GM19240 (cell line): ENCODE measurements around the gene UBA5.
A peak's percentile ranks its signal among the peaks of the same experiment; 100 is the strongest.
"Not testable (repeated sequence)": the region's sequence is repeated elsewhere in the genome, so short reads cannot be mapped to it uniquely, and the experiment has no call there.

Source experiments
- DNase-seq: peaks from one replicate; pipeline ENCODE4 v3.0.0; 2011; ENCODE audit warnings: low spot score; ENCODE audit not compliant: insufficient read length

Gene UBA5

DNA sequence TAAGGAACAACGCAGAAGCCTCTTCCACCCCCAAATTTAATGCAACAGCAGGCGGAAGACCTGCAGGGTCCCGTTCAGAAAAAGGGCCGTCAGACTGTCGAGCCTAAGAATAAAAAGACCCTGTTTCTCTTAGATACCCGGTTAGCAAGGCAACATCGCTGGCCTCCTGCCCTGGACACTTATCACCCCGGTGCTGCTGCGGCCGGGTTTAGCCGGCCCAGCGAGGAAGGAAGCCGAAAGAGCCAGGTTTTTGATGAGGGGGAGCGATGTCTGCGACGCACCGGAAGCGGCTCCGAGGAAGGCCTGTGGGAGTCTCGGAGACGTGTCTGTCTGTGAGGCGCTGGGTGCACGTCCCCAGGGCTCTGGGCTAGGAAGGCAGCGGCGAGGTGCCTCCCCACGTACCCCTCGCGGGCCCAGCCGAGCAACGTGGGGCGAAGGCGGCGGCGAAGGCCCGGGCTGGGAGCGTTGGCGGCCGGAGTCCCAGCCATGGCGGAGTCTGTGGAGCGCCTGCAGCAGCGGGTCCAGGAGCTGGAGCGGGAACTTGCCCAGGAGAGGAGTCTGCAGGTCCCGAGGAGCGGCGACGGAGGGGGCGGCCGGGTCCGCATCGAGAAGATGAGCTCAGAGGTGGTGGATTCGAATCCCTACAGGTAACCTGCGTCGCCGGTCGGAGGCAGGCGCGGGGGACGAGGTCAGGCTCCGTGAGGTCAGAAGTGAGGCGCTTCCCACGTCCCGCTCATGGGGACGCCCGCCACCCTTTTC, at the start of gene UBA5:
Gene UBA5, plus strand, starts transcription at position 278 of the 759 bp plus-strand sequence. Its CDS starts 209 bp downstream, at position 487.
- DNase-seq: peak; percentile 36

DNA sequence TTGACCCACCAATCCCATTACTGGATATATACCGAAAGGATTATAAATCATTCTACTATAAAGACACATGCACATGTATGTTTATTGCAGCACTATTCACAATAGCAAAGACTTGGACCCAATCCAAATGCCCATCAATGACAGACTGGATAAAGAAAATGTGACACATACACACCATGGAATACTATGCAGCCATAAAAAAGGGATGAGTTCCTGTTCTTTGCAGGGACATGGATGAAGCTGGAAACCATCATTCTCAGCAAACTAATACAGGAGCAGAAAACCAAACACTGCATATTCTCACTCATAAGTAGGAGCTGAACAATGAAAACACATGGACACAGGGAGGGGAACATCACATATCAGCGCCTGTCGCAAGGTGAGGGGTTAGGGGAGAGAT, 44.8 kb upstream of the UBA5 start:
- DNase-seq: not testable (repeated sequence)

DNA sequence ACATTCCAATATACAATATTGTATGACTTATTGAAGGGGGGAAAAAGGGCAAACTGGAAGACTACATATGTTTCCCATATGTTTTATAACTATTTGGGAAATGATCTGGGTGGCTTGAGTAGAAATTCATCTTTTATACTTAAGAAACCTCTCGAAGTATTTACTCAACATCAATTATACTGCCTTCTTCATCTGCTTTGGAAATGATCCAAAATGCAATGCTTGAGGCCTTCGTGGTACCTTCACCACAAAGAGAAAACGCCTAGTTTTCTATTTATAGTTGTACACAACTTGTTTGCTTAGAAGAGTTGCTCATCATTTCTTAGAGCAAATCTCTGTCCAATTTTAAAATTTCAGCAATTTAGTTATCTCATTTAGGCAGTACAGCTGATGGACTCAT, 44.2 kb upstream of the UBA5 start:
- DNase-seq: no peak

DNA sequence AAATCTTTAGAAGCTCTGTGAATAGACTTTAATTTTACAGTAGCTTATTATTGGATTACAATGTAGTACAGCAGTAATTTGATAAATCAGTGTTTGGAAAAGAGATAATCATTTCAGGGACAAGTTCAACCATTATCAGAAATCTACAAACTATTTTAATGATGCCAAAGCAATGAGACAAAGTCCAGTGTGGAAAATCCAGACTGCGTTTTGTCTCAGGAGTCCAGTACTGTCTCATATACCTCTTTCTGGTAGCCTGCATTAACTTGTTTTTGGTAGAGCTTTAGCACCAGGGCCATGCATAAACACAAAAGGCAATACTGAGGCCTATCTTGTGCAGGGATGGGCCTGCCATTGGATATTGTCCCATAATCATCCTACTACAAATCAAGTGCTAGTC, 43.3 kb upstream of the UBA5 start:
- DNase-seq: no peak

DNA sequence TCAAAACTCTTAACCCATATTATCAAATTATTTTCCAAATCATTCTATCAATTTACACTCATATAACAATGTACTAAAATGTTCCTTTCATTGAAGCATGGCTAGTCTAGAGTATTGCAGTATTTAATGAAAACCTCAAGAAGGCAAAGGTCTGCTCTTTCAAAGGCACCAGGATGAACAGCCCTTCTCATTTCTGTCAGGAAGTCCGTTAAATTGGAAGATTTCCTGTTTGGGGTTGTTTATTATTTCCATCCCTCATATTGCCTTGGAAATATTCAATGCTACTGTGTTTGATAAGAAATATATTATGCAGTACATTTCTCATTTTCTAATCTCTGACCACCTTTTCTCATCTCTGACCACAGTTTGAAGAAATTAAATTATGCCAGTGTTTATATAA, 38.0 kb upstream of the UBA5 start:
- DNase-seq: no peak

DNA sequence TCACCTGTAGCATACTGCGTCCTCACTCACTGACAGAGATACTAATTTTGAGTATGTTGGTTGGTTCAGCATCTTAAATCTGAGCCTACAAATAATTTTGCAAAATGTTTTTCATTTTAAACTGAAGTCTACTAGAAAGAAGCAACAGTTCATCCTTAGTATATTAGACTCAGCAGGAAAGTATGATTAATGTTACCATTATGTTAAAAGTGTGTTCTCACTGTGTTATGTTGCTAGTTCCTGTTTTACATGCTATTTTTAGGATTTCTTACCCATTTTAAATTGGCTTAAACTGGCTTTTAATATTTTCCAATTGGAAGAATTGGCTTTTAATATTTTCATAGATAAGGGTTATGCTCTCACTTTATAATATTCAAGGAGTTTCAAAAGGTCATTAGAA, 37.4 kb upstream of the UBA5 start:
- no peak for DNase-seq

DNA sequence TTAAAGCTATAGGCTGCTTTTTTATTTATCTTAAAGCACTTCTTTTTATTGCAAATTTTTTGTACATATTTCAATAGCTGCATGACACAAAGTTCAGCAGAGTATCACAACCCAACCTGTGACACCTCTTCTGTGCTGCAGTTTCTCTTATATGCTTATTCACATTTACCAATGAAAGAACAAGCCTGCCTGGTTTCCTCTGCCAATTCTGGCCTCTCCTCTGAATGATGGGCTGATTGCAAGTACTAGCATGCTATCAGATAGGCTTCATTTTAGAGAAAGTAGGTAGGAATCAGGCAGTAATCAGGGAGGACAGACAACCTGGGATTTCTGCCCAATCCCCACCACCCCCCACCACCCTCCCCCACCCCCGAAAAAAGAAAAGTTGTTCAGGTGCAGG, 36.5 kb upstream of the UBA5 start:
- no peak for DNase-seq

DNA sequence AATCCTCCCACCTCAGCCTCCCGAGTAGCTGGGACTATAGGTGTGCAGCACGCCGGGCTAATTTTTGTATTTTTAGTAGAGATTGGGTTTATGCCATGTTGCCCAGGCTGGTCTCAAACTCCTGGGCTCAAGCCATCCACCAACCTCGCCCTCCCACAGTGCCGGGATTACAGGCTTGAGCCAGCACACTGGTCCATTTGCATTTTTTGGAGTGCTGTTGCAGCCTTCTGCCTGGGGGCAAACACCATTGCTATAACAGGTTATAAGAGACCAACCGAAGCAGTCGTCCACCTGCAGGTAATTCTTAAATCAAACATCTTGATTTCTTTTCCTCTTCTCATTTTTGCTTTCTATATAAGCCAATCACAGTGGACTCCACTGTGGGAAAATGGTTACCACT, 35.3 kb upstream of the UBA5 start:
- DNase-seq: no peak

DNA sequence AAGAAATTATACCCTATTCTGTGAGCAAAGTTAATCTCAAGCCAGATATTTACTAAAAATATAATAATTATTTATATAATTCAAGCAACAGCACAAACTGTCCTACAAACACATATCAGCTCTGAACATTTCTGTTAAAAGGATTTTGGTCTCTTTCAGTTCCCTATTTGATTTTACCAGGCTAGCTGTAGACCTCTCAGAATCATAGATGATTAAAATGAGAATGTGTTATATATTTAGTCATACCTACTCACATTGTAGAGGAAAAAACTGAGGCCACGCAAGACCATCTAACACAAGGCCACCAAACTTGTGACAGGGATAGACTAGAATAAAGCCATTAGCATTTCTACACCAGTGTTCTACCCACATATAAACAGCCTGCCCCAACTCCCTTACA, 34.5 kb upstream of the UBA5 start:
- DNase-seq: no peak

DNA sequence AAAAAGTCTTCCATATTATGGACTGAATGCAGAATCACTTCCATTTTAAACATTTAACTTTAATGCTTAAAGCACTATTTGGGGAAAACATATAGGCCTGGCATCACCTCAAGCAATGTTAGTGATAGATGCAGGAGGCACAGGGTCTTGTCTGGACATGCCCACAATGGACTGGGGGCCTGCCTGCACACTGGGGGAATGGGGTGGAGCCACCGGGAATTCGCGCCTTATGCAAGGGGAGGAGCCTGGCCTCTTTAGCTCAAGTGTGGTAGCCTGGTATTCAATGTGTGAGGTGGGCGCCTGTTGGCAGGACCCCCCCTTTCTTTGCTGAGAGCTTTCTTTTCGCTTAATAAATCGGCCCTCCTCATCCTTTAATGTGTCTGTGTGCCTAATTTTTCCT, 33.2 kb upstream of the UBA5 start:
- DNase-seq: no peak

DNA sequence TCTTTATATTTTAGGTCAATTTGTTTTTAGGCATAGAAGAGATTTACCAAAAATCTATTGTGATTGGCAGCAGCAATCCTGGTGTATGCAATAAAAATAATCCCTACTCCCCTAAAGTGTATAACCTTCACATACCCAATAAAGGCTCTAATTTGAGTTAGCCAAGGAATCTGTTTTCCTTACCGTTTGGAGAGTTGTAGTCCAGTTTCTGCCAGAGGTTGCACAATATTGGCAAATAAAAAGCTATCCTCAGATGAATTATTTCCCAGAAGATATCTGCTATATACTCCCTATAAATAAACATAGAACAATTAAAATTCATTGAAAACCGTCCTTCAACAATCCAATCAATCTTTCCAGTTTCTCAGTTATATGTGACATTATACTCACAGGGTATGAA, 32.0 kb upstream of the UBA5 start:
- DNase-seq: no peak

DNA sequence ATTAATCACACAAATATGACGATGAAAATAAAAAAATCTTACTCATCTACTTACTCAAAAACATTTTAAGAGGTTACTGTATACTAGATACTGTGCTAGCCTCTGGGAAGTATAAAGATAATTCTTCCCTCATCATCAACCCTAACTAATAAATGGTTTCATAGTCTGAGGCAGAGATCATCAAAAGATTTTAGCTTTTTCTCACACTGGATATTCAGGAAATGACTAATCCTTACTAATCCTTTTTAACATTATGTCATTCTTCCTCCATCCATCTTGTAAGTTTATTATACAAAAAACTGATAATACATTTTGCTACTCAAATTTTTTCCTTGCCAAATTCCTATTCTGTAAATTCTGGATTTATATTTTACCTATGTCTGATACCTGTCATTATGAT, 30.2 kb upstream of the UBA5 start:
- no peak for DNase-seq

DNA sequence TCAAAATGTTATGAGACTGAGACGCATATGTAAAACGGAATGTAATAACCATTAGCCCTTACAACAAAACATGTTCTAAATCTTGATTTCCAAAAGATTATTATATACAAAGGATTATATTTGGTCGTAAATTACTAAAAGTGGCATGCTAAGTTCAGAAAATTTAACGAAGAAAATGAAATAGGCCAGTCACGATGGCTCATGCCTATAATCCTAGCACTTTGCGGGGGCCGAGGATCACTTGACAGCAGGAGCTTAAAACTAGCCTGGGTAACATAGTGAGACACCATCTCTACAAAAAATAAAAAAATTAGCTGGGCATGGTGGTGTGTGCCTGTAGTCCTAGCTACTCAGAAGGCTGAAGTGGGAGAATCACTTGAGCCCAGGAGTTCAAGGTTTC, 29.5 kb upstream of the UBA5 start:
- no peak for DNase-seq

DNA sequence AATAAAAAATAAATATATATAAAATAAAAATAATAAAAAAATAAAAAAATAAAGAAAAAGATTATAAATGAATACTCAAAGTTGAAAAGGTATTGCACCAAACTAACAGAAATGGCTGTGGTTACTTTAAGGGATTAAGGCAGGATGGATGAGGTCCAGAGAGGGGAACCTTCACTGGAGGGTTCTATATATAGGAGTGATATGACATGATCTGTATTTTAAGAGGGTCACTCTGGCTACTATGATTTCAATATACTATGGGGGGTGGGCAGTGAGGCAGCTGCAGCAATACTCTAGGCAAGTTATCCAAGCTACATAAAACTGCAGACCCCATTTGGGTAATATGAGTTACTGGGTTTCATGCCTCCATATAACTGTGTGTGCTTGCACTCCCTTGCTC, 25.1 kb upstream of the UBA5 start:
- DNase-seq: no peak

DNA sequence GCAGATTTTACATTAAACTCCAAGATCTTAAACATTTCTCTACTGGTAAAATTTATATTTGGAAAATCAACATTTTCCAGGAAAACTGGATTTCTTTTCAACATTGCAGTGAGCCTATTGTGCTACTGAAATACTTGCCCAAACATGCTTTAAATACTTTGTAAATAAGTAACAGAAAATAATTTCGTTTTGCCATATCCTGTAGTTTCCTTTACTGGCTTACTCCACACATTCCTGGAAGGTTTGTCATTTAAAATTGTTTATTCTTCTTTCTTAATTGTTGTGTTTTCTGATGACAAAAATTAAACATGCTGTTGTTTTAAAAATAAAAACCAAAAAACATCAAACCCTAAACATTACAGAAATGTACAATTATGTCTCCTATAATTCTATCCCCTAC, 22.5 kb upstream of the UBA5 start:
- DNase-seq: no peak

DNA sequence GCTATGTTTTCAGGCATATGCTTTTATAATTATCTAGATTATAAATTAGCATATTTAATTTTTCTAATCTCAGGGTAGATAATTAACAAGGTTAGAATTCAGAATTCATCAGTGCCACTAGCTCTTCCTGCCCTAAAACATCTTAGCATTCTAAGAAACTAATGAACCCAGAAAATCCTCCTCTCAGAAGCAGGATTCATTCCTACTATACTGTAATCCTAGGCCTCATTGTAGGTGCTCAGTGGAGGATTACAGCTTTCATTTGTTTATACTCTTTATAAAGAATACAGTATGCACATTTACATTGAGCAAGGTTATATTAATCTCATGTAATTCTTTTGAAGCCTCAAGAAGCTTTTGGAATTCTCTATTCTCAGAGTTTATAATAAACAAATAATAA, 21.4 kb upstream of the UBA5 start:
- no peak for DNase-seq

DNA sequence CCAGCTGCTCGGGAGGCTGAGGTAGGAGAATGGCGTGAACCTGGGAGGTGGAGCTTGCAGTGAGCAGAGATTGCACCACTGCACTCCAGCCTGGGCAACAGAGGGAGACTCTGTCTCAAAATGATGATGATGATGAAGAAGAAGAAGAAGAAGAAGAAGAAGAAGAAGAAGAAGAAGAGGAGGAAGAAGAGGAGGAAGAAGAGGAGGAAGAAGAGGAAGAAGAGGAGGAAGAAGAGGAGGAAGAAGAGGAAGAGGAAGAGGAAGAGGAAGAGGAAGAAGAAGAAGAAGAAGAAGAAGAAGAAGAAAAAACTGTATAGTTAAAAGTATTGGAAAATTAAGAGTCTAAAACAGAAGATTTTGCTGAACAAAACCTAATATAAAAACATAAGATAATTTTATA, 18.7 kb upstream of the UBA5 start:
- DNase-seq: not testable (repeated sequence)

DNA sequence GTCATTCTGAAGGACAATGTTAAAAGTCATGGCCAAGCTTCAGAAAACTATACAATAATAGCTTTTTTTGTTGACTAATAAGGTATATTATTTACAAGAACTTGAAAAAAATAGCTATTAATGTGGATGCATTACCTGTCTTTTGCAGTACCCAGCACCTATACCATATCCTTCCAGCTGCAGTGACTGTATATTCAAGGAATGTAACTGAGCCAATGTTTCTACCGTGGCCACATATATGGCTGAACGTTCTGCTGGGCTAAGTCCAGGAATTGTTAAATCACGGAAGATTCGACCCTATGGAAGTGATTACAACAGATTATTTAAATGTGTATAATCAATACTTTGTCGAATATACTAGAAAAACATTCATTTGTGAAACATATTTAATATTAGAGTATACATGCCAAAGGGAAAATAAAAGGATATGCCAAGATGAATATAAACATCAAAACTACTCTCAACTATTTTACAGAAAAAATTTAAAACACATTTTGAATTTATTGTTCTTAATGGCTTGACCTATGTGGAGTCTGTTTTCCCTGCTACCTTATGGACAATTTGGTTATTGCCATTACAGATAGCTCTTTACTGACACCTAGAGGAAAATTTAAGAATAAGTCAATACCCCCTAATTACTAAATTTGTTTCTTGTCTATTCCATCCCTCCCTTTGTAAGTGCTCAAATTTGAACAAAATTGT, 18.1 kb upstream of the UBA5 start:
- no peak for DNase-seq

DNA sequence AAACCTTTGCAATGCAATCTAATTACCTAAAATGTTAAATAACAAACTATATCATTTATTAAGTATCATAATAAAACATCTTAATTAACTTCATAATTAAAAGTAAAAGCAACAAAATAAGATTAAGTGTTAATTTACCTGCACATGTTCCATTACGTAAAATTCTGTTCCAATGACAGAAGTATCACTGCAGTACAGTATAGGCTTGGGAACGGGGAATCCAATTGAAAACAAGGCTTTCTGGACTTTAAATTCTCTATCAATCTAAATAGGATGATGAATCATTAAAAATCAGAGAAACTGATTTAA, 17.6 kb upstream of the UBA5 start:
- DNase-seq: no peak

DNA sequence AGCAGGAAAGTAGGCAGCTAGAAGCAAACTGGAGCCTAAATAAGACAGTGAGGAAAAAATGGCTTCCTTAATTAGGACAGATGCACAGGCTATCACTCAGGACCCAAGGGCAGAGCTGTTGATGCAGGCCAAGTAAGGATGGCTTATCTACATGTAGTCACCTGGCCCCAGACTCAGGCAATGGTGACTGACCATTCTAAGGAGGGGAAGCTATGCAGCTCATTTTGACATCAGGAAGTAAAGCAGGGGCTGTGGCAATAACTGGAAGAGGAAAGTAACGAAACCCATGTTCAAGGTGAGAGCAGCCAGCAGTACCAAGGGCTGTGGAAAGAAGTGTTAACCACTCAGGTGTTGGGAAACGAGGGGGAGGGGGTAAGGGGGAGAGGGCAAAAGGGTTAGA, 16.8 kb upstream of the UBA5 start:
- no peak for DNase-seq

DNA sequence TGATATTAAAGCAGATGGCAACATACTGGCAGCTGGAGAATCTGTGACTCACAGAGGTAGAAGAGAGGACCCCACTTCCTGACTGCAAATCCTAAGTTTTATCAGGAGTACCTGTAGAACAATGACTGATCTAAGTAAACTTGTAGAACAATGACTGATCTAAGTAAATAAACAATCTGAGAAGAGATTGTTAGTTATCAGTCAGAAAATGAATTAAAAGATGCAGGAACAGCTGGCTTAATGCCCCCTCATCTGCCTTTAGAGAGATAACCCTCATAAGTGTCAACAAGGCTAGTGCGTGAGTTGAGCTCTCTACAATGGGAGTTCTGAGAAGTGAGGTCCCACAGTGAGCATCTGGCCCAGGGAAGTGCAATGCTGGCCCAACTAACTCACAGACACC, 15.1 kb upstream of the UBA5 start:
- no peak for DNase-seq

DNA sequence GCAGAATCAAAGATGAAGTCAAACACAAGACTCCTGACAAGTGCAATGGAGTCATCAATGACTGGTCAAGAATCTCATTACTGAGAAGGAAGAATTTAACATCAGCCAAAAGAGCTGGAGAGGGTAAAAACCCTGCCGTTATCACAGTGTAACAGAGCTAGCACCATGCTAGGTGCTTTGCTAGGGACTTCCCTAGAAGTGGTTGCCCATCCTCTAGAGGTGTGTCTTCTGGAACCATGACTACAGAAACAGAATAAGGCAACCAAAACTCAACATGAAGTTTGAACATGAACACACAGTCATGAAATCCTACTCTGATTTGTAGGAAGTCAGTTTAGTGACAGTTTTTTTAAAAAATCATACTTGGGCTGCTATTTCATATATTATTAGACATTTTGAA, 10.0 kb upstream of the UBA5 start:
- no peak for DNase-seq

DNA sequence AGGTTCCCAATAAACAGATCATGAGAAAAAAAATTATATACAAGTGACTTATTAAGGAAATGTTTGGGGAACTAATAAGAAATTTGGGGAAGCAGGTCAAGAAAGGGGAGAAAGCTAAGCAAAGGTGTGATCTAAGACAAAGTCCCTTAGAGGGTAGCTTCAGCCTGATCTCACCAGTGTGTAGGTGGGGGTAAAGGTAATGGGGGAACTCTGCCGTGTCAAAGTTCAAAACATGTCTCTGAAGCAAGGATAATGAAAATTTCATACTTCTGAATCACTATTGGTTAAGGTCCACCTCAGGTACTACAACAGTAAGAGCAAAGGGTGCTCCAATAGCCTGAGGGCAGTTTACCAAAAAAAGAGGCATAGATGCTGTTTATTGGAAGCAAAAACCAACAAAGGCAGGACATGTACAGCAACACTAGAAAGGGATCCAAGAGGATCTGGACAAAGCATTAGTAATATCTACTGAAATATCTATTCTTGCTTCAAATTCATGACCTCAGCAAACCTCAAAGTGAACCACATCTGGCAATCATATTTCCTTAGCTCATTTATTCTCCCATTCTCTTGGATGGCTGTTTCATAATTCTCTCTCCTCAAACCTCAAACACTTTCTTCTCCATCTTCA, 7.4 kb upstream of the UBA5 start:
- no peak for DNase-seq
